Endothelial cell of hepatic sinusoid (primary cell): ENCODE measurements around the gene FARSA.
"Not testable (repeated sequence)": the region's sequence is repeated elsewhere in the genome, so short reads cannot be mapped to it uniquely, and the experiment has no call there.

Experiments
- in situ Hi-C: cut with HindIII; loops from 2 replicates; pipeline ENCODE4 v1.10.0; 2017; ENCODE audit warnings: low sequenced_read_pairs

The FARSA gene

DNA sequence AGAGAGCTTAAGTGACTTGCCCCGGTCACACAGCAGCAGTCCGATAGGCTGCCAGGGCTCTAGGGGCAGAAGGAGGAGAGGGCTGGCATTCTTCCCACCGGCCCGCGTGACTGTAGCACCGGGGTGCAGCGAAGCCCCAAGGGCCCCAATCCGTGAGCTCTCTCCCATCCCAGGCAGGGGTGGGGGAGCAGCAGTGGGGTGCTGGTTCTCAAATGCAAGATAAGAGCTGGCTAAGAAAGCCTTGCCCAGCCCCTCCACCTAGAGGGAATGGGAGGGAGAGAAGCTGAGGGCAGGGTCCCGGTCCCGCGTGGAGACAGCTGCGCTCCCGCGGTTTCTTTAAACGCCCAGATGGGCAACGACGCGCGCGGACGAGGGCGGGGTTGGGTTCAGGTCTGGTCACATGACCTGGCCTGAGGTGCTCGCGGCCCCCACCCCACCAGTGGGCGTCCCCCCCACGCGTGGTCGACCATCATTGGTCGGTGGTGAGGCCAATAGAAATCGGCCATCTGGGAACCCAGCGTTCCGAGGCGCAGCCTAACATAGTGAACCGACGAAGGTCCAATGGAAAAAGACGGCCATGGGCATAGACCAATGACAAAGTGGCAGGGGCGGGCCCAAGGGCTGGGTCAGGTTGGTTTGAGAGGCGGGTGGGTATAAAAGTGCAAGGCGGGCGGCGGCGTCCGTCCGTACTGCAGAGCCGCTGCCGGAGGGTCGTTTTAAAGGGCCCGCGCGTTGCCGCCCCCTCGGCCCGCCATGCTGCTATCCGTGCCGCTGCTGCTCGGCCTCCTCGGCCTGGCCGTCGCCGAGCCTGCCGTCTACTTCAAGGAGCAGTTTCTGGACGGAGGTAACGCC is 4.6 kb upstream of the FARSA start, which contains the start of gene CALR:
TSS of gene CALR (plus strand) at position 683 of the 852 bp plus-strand sequence. CDS start at position 754, 71 bp downstream.
- in situ Hi-C loops = no loop called here

DNA sequence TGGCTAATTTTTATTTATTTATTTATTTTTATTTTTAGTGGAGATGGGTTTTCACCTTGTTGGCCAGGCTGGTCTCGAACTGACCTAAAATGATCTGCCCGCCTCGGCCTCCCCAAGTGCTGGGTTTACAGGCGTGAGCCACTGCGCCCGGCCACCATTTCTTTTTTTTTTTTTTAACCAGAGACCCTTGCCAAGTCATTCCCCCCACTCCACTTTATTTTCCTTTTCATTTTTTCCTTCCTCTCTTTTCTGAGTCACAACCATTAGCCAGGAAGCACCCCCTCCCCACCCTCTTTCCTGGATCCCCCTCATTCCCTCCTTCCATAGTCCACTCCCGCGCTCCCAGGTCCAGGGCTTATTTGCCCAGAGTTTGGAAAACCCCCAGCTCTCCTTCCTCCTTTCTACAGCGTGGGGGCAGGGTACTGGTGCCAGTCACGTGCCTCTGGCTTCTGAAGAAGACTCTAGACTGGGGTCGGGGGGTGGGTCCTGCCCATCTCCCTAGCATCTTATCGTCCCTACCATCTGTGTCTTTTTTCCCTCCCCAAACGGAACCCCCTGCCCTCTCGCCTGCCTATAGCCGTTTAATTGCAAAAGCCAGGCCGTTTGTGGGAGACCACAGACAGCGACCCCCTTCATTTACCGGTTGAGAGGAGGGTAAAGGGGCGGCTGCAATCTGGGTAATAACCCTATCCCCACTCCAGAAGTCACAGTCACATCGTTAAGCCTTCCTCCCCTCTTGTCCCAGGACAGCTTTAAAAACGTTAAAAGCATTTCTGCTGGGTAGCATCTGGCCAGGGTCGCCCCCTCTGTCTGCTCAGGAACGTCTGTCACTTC is 3.8 kb upstream of the FARSA start:
- in situ Hi-C loops = no loop called here

DNA sequence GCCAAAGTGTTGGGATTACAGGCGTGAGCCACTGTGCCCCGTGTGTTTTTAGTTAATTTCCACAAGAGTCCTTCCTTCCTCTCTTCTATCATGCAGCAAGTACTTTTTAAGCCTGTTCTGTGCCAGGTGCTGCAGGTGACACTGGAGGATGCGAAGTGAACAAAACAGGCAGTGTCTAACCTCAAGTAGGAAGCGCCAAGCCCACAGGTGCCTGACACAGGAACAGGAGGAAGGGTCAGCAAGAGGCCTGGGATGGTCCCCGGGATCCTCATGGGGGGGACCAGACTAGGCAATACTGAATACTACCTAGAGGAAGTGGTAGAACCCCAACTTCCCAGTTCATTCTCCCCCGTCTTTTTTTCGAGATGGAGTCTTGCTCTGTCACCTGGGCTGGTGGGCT is 3.1 kb upstream of the FARSA start:
- in situ Hi-C loops = no loop called here

DNA sequence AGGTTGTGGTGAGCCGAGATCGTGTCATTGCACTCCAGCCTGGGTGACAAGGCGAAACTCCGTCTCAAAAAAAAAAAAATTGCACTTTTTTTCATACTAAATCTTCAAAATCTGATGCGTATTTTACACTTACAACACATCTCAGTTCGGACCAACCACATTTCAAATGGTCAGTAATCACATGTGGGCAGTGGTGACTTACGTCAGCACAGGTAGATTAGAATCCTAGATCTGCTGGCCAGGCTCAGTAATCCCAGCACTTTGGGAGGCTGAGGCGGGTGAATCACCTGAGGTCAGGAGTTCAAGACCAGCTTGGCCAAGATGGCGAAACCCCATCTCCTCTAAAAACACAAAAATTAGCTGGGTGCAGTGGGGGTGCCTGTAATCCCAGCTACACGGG is 1.6 kb upstream of the FARSA start:
- in situ Hi-C loops = no loop called here

DNA sequence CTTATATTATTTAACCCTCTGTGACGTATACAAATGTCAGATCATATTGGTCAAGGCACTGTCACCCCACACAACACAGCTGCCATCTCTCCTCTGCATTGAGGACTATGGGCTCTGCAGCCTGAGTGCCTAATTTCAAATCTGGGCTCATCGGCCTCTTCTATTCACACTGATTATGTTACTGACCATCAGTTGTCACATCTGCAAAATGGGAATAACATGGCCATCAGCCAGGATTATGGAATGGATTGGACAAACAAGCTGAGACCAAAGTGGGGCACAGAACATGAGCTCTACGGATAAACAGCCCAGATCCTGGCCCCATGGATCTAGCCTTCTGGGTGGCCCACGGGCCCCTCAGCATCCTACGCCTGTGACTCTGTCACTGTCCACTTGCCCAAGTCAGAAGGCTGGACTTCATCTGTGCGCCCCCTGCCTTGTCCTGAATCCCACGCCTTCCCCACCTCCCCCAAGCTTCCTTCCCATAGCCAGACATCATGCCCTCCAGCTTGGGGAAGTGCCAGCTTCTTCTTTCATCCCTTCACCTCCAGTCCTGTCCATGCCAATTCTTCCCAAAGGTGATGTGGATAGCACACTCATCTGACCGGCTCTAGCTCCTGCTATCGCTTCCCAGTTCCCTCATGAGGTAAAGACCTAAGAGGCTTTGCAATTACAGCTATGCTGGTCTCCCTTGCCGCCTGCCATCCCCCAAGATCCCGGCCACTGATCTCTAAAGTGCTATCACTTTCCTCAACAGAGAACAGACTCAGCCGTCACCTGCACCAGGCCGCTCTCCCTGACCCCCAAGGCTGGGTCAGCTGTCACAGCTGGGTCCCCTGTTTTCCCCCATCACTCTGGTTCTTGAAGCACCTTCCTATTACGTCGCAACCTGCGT is 872 bp downstream of the FARSA start:
- in situ Hi-C loops = no loop called here

DNA sequence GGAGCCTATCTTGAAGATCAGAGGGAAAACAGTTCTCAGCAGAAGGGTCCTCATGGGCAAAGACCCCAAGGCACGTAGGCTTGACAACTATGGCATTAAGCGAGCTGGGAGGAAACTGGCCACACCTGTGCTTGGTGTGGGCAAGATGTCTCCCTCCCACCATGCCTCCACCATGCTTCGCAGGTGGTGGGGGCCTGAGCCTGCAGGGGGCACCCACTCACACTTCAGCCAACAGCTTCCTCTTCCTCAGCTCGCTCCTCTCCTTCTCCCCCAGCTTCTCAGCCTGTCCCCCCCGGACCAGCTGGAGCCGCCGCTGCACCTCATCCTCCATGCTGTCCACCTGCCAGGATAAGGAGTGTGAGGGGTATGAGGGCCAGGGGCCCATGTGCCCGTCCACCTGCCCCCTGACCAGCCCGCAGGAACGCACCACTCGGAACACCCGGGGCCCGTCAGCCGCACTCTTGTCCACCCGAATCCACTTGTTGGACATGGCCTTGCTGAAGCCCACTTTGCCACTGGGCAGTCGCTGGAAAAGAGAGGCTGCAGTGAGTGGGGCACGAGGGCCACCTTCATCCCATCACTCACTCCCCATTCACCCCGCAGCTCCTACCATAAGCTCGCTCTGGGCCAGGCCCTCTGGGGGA is 3.4 kb downstream of the FARSA start:
- in situ Hi-C loops = no loop called here

DNA sequence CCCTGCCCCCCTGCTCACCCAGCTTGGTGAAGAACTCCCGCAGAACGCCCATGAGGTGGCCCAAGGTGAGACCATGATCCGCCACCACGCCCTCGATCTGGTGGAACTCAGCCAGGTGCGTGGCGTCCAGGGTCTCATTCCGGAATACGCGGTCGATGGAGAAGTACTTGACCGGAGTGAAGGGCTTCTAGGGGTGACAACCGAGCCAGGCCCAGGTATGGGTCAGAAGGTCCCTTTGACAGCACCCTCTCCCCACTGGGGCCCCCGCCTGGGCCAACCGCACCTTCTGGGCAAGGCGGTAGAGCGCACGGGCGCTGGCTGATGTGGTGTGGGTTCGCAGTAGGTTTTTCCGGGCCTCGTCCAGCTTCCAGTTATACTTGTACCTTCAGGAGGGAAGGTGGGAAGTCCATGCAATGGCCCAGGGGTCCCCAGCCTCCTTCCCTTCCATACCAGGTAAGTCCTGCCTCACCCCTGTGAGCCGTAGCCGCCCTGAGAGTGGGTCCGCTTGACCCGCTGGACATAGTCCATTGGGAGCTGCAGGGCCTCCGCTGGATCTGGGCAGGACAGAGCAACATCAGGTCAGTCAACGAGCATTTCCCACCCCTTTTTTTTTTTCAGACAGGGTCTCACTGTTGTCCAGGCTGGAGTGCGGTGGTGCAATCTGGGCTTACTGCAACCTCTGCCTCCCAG is 8.7 kb downstream of the FARSA start:
- in situ Hi-C loops = no loop called here

DNA sequence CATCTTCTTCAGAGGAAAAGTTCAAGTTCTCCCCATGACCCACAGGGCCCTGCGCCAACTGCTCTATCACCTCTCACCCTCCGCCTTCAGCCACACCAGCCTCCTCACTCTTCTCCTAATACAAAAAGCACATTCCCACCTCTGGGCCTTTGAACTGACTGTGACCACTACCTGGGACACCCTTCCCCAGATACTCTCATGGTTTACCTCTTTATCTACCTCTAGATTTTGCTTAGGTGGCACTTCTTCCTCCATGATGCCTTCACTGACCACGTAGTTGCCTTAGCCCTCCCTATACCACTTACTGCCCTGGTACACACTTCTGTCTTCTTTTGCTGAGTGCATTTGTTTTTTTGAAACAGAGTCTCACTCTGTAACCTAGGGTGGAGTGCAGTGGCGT is 10.6 kb downstream of the FARSA start:
- in situ Hi-C loops = no loop called here

DNA sequence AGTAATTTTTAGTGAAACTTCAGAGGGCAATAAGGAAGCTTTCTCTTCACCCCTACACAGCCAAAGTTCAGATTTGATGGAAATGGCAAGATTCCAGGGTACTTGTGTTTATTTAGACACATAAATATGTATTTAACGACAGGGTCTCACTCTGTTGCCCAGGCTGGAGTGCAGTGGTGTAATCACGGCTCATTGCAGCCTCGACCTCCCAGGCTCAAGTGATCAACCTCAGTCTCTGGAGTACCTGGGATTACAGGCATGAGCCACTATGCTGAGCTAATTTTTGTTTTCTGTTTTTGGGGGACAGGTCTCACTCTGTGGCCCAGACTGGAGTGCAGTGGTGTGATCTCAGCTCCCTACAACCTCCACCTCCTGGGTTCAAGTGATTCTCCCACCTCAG is 12.5 kb downstream of the FARSA start:
- in situ Hi-C loops = no loop called here

DNA sequence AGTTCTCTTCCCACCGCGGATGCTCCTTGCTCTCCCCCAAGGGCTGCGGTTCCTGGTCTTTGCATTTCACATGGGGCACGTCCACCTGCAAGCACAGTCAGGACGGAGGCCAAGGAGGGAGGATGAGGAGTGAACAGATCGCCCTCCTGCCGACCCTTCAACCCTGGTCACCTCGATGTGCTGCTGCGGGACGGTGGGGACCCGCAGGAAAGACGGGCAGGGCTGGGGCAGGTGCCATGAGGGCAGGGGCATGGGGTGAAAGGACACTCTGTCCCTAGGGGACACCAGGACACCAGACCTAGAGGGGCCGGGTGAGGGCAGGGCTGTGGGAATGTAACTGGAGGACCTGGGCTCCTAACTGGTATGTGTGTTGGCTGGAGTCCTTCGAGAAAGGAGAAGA is 15.3 kb downstream of the FARSA start:
- in situ Hi-C loops = no loop called here

DNA sequence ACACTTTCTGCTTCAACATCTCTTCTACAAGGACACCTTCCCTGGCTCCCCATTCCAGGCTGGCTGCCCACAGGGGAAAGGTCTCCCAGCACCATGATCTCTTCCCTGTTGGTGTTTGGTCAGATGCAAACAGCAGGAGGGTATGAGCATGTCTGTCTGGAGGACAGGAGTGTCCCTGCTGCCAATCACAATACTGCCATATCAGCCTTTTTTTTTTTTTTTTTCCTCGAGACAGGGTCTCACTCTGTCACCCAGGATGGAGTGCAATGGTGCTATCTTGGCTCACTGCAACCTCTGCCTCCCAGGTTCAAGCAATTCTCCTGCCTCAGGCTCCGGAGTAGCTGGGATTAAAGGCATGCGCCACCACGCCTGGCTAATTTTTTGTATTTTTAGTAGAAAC is 17.7 kb downstream of the FARSA start:
- in situ Hi-C loops = not testable (repeated sequence)

DNA sequence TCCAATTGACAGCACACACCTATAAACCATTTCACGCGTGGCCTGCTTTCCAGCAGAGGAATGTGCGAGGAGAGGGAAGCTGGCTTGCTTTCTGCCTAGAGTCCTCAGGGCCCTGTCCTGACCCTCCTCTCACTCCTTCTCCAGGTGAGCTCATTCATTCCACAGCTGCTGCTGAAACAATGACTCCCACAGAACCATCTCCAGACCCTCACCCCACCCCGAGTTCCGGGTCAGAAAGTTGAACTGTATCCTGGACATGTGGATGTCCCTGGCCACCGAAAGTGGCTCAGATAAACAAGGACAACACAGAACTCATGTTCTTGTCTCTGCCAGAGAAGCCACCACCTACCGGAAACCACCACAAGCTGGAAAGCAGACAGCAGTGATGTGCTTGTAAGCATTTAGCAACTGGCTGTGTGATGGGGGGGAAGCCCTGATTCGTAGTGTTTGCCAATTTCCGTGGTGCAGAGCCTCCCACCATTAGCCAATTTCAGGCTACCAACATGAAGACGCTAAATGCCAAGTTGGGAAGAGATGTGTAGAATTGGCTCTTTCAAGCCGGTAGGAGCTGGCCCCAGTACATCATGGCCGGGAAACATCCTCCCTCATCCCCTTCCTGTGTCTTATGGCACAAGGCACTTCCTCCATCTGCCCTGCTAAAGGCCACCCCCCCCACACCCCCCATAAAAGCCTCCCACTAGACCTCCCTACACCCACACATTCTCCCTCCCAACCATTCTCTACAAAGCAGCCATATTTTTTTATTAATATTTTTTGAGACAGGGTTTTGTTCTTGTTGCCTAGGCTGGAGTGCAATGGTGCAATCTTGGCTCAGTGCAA is 19.4 kb downstream of the FARSA start:
- in situ Hi-C loops = no loop called here

DNA sequence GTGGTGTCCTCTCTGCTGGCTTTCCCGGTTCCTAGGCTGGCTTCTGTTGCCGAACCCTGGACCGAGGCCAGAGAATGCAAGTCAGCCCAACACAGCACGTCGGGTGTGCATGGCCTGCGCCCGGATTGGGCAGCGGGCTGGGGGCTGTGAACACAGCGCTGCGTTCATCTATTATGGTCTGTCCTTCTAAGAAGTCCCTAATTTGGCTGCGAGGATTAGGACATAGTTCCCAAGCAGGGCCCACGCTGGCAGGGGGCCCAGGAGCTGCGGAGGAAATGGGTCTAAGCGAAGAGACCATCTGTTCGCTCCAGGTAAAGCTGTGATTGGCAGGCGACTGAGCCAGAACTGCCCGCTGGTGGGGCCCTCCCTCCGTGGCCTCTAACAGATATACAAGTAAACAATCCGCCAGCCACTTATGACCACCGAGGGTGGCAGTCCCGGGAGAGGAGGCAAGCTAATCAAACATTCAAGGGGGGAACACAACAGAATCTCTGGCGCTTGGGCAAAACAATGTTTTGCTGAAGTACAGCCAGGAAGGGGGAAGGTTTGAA is 20.4 kb downstream of the FARSA start:
- in situ Hi-C loops = no loop called here

DNA sequence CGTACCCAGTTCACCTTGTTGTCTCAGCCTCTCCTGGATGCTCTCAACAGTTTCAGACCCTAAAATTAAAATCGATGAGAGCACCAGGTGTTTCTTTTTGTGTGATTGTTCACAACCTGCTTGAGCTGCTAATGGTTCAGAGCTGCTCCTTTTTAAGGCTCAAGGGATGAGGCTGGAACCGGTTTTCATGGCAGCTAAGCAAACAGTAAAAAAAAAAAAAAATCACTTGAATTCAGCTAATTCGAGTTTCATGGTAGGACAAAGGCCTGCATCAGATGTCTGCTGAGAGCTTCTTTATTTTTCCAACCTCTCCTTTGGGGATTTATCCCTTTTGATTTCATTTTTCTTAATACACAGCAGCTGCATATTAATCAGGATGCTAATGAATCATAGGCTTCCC is 20.9 kb downstream of the FARSA start:
- in situ Hi-C loops = no loop called here

DNA sequence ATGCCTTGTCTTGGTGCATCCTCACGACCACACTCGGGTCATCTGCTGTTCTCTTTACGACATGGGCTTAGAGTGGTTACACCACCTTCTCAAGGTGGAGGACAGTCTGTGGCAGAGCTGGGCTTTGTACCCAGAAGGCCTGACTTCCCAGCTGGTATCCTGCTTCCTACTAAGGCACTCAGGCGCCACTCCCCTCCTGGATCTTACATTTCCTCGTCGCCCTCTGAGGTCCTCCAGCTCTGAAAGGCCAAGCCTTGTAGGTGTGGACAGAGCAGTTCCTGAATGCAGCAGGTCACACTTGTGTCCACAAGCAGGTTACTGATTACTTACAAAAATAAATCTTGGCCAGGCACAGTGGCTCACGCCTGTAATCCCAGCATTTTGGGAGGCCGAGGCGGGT is 26.3 kb downstream of the FARSA start:
- in situ Hi-C loops = no loop called here

DNA sequence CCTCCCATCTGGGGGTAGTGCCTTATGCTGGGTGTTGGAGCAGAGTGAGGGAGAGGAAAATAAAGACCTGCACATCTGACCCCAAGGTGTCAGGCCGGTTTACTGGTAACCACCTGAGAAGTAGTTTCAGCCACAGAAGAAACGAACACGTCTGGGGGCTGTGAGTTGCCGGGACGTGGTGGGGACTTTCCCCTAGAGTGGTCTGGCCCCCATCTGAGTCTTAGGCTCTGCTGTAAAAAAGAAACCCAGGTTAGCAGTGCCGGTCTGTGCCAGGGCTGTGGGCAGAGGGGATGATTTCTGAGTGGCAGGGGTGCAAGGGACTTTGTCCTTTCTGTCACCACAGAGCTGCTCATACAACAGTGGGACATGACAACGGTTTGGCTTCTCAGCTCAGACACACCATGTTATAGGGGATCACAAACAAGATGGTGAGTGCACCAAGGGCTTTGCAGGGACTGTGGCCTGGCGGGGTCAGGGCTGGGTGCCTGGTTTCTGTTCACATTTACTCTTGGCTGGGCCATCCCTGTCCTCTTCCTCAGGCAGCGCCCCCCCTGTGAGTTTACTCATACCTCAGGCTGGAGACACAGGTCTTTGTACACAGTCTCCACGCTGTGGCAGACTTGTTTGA is 33.5 kb downstream of the FARSA start:
- in situ Hi-C loops = no loop called here

DNA sequence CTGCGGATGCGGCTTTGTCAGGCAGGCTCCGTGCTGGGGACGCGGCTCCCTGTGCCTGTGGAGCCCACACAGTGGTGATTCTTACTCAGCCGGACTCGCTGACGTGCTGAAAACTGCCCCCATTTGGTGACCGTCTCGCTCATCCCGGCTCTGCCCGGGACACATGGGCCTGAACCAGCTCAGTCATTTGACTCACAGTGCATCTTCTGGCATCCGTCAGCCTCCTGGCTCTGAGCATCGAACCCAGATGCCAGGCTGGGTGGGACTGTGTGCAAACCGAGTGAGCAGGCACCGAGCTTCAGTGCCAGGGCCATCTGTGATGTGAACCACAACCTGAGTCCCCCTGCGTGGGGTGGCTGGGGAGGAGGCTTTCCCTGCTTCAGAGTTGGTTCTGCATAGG is 37.1 kb downstream of the FARSA start:
- in situ Hi-C loops = no loop called here

DNA sequence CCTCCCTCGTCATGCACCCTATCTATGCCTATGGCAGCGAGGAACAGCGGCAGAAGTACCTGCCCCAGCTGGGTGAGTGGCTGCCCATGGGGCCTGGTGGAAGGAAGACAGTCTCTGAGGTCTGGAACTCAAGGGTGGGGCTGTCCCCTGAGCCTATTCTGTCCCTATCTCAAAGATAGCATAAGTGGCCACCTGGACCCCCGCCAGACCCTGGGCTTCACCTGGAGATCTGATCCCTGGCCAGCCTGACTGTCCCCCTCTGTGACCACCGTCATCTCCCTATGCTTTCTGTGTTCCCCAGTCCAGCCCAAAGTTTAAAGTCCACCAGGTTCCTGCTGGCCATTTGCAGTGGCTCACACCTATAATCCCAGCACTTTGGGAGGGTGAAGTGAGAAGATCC is 39.9 kb downstream of the FARSA start:
- in situ Hi-C loops = no loop called here
